ENCODE results near the gene KCNT2. TPM values are rescaled to one million over a fixed set of nuclear protein-coding genes. Genes with fewer than 3 reads are reported as not detected.

KCNT2 gene
- total RNA-seq = 10 to 100 TPM in 1 of 4 donors, 1 to 10 TPM in 3; 3.7 to 18.5 (median 6.5) TPM

- TF ChIP-seq POLR2A (IDR thresholded peaks at IDR 0.05) (peak in 1 of 2 donors; percentile 65), CTCF (IDR thresholded peaks at IDR 0.05) (peak in 4 of 6 experiments; percentile 15 to 39 (median 26))
- peak within 1 kb of the TSS; percentile 47 to 57 (median 57) for H3K4me3 ChIP-seq (replicated peaks in 1 of 3)
- intact Hi-C loops (cut with DNase I) = no loop called here
- DNase-seq = peak; percentile 60 to 61
- no peaks in the 10 kb centered on the region for H3K27me3 ChIP-seq
- no peaks in the 10 kb centered on the region for H3K9me3 ChIP-seq
- no peaks in the 10 kb centered on the region for H3K36me3 ChIP-seq
- 3 to 4% methylated on average over 39 of the region's 43 CpGs for WGBS, 2 donors
- H3K27ac ChIP-seq = peak within 1 kb of the TSS; percentile 25 to 74 (median 68)
- H3K4me1 ChIP-seq = peaks cover 4 to 5% of the 10 kb centered on the region in 2 donors
Observed at GRCh38 chr1:196608390-196609369, at the start of gene KCNT2. Gene KCNT2 (minus strand): TSS chr1:196608440. CDS start chr1:196608309, 131 bp downstream.

- intact Hi-C loops (cut with DNase I) = loop anchor here (10.0 kb wide), 1 partner anchor 291 kb away; no protein-coding TSS in a partner anchor
- H3K27me3 ChIP-seq = no peaks in the 10 kb centered on the region
- no peak overlapping the region for H3K4me3 ChIP-seq (replicated peaks in 1 of 3)
- DNase-seq = no peak
- H3K9me3 ChIP-seq = no peaks in the 10 kb centered on the region
- 84 to 85% methylated on average over 3 of the region's 3 CpGs for WGBS, 2 donors
- H3K27ac ChIP-seq = no peak overlapping the region
- H3K4me1 ChIP-seq = peaks cover 0 to 4% of the 10 kb centered on the region in 2 donors
- H3K36me3 ChIP-seq = no peaks in the 10 kb centered on the region
- no peak for TF ChIP-seq CTCF (IDR thresholded peaks at IDR 0.05)
- no peak for TF ChIP-seq POLR2A (IDR thresholded peaks at IDR 0.05)
Observed at GRCh38 chr1:196655494-196655893, 47.3 kb upstream of the KCNT2 start.

- Histone ChIP-seq H3K36me3 (no peaks in the 10 kb centered on the region), H3K27me3 (no peaks in the 10 kb centered on the region), H3K9me3 (no peaks in the 10 kb centered on the region), H3K4me1 (peaks cover 0 to 4% of the 10 kb centered on the region in 2 donors), H3K27ac (no peak overlapping the region), H3K4me3 (replicated peaks in 1 of 3) (no peak overlapping the region)
- TF ChIP-seq POLR2A (IDR thresholded peaks at IDR 0.05) (no peak), CTCF (IDR thresholded peaks at IDR 0.05) (no peak)
- no peak for DNase-seq
- intact Hi-C loops (cut with DNase I) = loop anchor here (10.0 kb wide), 1 partner anchor 290 kb away; no protein-coding TSS in a partner anchor
- 85 to 90% methylated on average over 3 of the region's 3 CpGs for WGBS, 2 donors
Observed at GRCh38 chr1:196655071-196655470, 46.8 kb upstream of the KCNT2 start.

- no peaks in the 10 kb centered on the region for H3K9me3 ChIP-seq
- H3K36me3 ChIP-seq = no peaks in the 10 kb centered on the region
- H3K27me3 ChIP-seq = no peaks in the 10 kb centered on the region
- WGBS, 2 donors = 55 to 61% methylated on average over 2 of the region's 2 CpGs
- intact Hi-C loops (cut with DNase I) = loop anchor here (10.0 kb wide), 1 partner anchor 289 kb away; no protein-coding TSS in a partner anchor
- DNase-seq = no peak
- peaks cover 0 to 1% of the 10 kb centered on the region in 2 donors for H3K4me1 ChIP-seq
- peak overlapping the region in 1 of 3 donors; percentile 28 for H3K27ac ChIP-seq
- no peak for TF ChIP-seq POLR2A (IDR thresholded peaks at IDR 0.05)
- TF ChIP-seq CTCF (IDR thresholded peaks at IDR 0.05) = no peak
- no peak overlapping the region for H3K4me3 ChIP-seq (replicated peaks in 1 of 3)
Observed at GRCh38 chr1:196654271-196654670, 46.0 kb upstream of the KCNT2 start.

Data from thyroid gland (tissue), 4 donors.